Activated CD8-positive, alpha-beta T cell treated with anti-CD3 and anti-CD28 coated beads for 36 hours (primary cell): ENCODE measurements around the gene SDSL. TPM values are rescaled to one million over a fixed set of nuclear protein-coding genes. Genes with fewer than 3 reads are reported as not detected.

Source experiments
- ATAC-seq: fragments of 200-7000 bp; cut with Tn5 transposase; one replicate; pipeline ENCODE4 v1.10.0; 2021; ENCODE audit warnings: mild to moderate bottlenecking, moderate library complexity
- CTCF ChIA-PET: fragments of 350-600 bp; sonication (Branson Sonifier 250); formaldehyde crosslinking; loops from one replicate; lab custom pipeline; 2021; ENCODE audit warnings: antibody characterized with exemption; lab: Charles Lee
- POLR2A ChIA-PET: fragments of 350-600 bp; sonication (Branson Sonifier 250); formaldehyde crosslinking; loops from one replicate; lab custom pipeline; 2021; ENCODE audit warnings: antibody characterized with exemption; lab: Charles Lee
- DNase-seq: peaks from one replicate; pipeline ENCODE4 v3.0.0-alpha.2; 2020
- H3K27ac Mint-ChIP-seq: one replicate; pipeline ENCODE4 v1.8.0; 2021; ENCODE audit warnings: mild to moderate bottlenecking, mixed read lengths
- H3K27me3 Mint-ChIP-seq: one replicate; pipeline ENCODE4 v1.8.0; 2021; ENCODE audit warnings: mixed read lengths
- H3K36me3 Mint-ChIP-seq: one replicate; pipeline ENCODE4 v1.8.0; 2021; ENCODE audit warnings: low read depth, mixed read lengths
- H3K4me1 Mint-ChIP-seq: one replicate; pipeline ENCODE4 v1.8.0; 2021; ENCODE audit warnings: low read depth, mixed read lengths
- H3K4me3 Mint-ChIP-seq: one replicate; pipeline ENCODE4 v1.8.0; 2021; ENCODE audit warnings: mild to moderate bottlenecking, moderate library complexity, mixed read lengths
- H3K9me3 Mint-ChIP-seq: one replicate; pipeline ENCODE4 v1.8.0; 2021; ENCODE audit warnings: mixed read lengths
- intact Hi-C: fragments of 100-400 bp; cut with micrococcal nuclease; formaldehyde crosslinking; loops from one replicate; pipeline ENCODE4 v1.10.0; 2022
- total RNA-seq, 2 experiments: library from RNA; stranded (reverse); gene quantifications; one replicate each; pipeline ENCODE4 v1.2.3, GENCODE V29; 2021
- TF ChIP-seq, protein P1 (sequence below): fragments of 200-600 bp; IDR thresholded peaks from one replicate; pipeline ENCODE4 v1.8.0; 2022; ENCODE audit warnings: antibody characterized with exemption, mild to moderate bottlenecking

Gene SDSL
- total RNA-seq, 2 experiments from 2014 or later: not detected

- Mint-ChIP-seq H3K27me3 (peaks cover 5% of the 10 kb centered on the region), H3K36me3 (no peaks in the 10 kb centered on the region), H3K4me3 (no peak overlapping the region), H3K9me3 (no peaks in the 10 kb centered on the region), H3K4me1 (no peaks in the 10 kb centered on the region), H3K27ac (no peak overlapping the region)
- TF ChIP-seq, protein P1, sequence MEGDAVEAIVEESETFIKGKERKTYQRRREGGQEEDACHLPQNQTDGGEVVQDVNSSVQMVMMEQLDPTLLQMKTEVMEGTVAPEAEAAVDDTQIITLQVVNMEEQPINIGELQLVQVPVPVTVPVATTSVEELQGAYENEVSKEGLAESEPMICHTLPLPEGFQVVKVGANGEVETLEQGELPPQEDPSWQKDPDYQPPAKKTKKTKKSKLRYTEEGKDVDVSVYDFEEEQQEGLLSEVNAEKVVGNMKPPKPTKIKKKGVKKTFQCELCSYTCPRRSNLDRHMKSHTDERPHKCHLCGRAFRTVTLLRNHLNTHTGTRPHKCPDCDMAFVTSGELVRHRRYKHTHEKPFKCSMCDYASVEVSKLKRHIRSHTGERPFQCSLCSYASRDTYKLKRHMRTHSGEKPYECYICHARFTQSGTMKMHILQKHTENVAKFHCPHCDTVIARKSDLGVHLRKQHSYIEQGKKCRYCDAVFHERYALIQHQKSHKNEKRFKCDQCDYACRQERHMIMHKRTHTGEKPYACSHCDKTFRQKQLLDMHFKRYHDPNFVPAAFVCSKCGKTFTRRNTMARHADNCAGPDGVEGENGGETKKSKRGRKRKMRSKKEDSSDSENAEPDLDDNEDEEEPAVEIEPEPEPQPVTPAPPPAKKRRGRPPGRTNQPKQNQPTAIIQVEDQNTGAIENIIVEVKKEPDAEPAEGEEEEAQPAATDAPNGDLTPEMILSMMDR: no peak
- ChIA-PET POLR2A (no interaction called here), CTCF (no interaction called here)
- intact Hi-C loops: no loop called here
- ATAC-seq (no peak), DNase-seq (no peak)
These were observed 22.7 kb upstream of the SDSL start for GRCh38 chr12:113399490-113399889.

DNA sequence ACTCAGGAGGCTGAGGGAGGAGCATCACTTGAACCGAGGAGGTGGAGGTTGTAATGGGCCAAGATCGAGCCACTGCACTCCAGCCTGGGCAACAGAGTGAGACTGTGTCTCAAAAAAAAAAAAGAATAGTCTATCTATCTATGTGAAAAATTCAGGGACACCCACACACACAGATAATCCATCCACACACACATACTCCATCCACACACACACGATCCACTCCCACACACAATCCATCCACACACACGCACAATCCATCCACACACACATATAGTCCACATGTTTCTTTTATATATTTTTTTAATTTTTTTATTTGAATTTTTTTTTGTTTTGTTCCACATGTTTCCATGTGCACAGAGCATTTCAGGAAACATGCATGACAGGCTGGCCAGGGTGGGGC, 21.8 kb upstream of the SDSL start:
- intact Hi-C loops: no loop called here
- H3K4me1 Mint-ChIP-seq: no peaks in the 10 kb centered on the region
- no peak overlapping the region for H3K4me3 Mint-ChIP-seq
- no peak for DNase-seq
- TF ChIP-seq, protein P1: no peak
- no peaks in the 10 kb centered on the region for H3K36me3 Mint-ChIP-seq
- H3K9me3 Mint-ChIP-seq: no peaks in the 10 kb centered on the region
- ChIA-PET CTCF (no interaction called here), POLR2A (no interaction called here)
- ATAC-seq: no peak
- H3K27me3 Mint-ChIP-seq: peaks cover 6% of the 10 kb centered on the region
- H3K27ac Mint-ChIP-seq: no peak overlapping the region

DNA sequence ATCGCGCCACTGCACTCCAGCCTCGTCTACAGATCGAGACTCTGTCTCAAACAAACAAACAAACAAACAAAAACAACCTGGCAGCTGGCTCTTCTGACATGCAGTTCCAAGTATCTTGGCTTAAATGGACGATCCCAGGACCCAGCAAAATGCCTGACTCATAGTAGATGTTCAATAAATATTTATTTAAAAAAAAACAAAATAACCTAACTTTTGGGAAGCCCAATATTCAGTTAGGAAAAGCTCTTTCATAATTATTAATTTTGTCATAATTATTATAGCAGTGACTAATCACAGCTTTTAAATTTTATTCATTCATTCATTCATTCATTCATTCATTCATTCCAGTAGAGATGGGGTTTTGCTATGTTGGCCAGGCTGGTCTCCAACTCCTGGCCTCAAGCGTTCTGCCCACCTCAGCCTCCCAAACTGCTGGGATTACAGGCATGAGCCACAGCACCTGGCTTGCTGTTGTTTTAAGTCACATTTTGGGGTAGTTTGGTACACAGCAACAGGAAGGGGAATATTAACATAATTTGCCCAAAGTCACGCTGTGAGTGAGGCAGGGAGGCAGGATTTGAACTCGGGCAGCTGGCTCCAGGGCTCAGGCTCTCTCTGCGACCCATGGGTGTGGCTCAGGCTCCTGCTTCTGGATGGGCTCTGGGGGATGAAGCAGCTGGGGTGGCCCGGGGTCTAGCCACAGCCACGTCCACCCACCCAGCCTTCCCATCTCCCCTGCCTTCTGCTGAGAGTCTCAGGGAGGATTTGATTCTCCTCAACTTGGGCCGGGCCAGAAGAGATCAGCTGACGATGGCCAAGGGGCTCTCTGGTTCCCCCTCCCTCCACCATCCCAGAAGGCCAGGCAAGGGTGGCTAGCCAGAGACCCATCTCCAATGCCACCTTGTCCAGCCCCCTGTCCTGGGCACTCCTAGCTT, 20.8 kb upstream of the SDSL start:
- POLR2A ChIA-PET: interaction anchor here (0.6 kb wide), 1 partner anchor 194 kb away, joined by 3 read pairs; no protein-coding TSS in a partner anchor
- CTCF ChIA-PET: interaction anchor here (1.2 kb wide), 1 partner anchor 24 kb away, joined by 3 read pairs; no protein-coding TSS in a partner anchor
- ATAC-seq: no peak

GRCh38 chr12:113402586-113403260, 19.5 kb upstream of the SDSL start:
- H3K4me1 Mint-ChIP-seq: no peaks in the 10 kb centered on the region
- H3K27me3 Mint-ChIP-seq: peaks cover 8% of the 10 kb centered on the region
- no peak for DNase-seq
- ATAC-seq: no peak
- no peaks in the 10 kb centered on the region for H3K36me3 Mint-ChIP-seq
- ChIA-PET POLR2A (no interaction called here), CTCF (no interaction called here)
- TF ChIP-seq, protein P1: no peak
- no peaks in the 10 kb centered on the region for H3K9me3 Mint-ChIP-seq
- intact Hi-C loops: no loop called here
- H3K27ac Mint-ChIP-seq: no peak overlapping the region
- H3K4me3 Mint-ChIP-seq: no peak overlapping the region

More for the DNA sequence above, 20.8 kb upstream of the SDSL start:
- peaks cover 8% of the 10 kb centered on the region for H3K27me3 Mint-ChIP-seq
- no peak overlapping the region for H3K27ac Mint-ChIP-seq
- H3K36me3 Mint-ChIP-seq: no peaks in the 10 kb centered on the region
- intact Hi-C loops: no loop called here
- H3K4me1 Mint-ChIP-seq: no peaks in the 10 kb centered on the region
- no peak for DNase-seq
- no peaks in the 10 kb centered on the region for H3K9me3 Mint-ChIP-seq
- TF ChIP-seq, protein P1: no peak
- no peak overlapping the region for H3K4me3 Mint-ChIP-seq
